HEK293 (cell line): ENCODE results near the gene ERCC6.
A peak's percentile ranks its signal among the peaks of the same experiment; 100 is the strongest.

ENCODE experiments used
- CTCF ChIA-PET: fragments of 350-600 bp; formaldehyde crosslinking; extraction: SDS; loops from one replicate; lab custom pipeline; 2021; ENCODE audit warnings: antibody characterized with exemption; lab: Yijun Ruan, JAX
- POLR2A ChIA-PET: fragments of 300-600 bp; formaldehyde crosslinking; extraction: SDS; loops from one replicate; lab custom pipeline; 2020; ENCODE audit warnings: antibody characterized with exemption, inconsistent platforms; lab: Yijun Ruan, JAX
- H3K27ac ChIP-seq: fragments of 200-500 bp; sonication (Bioruptor generic); 2 replicates; pipeline ENCODE4 v1.5.1; 2014; ENCODE audit warnings: low read depth, low read length, control low read depth, inconsistent platforms; ENCODE audit errors: extremely low read depth
- H3K36me3 ChIP-seq, 2 experiments: fragments of 200-500 bp in 1 of 2; sonication (Bioruptor generic) in 1 of 2; 1 replicate in 1 of 2; 2 replicates in 1 of 2; pipeline ENCODE4 v1.5.1; 2014 to 2017; ENCODE audit warnings: inconsistent platforms in 2 of 2, low read length in 2 of 2; ENCODE audit not compliant: control insufficient read depth in 2 of 2, insufficient read depth in 1 of 2
- H3K4me1 ChIP-seq: fragments of 200-500 bp; sonication (Bioruptor generic); 2 replicates; pipeline ENCODE4 v1.5.1; 2014; ENCODE audit warnings: mild to moderate bottlenecking, low read length, inconsistent platforms; ENCODE audit not compliant: control insufficient read depth, insufficient read depth
- H3K4me3 ChIP-seq: 2 replicates; pipeline ENCODE4 v1.5.1; 2011; ENCODE audit warnings: low read depth, mild to moderate bottlenecking, control low read depth, low read length, moderate library complexity
- H3K9me3 ChIP-seq: fragments of 200-500 bp; sonication (Bioruptor generic); 2 replicates; pipeline ENCODE4 v1.5.1; 2014; ENCODE audit warnings: low read depth, low read length, inconsistent platforms; ENCODE audit not compliant: control insufficient read depth, insufficient read depth
- IKZF3 ChIP-seq: fragments of 450-650 bp; IDR thresholded peaks from 2 replicates; pipeline ENCODE4 v1.5.0; 2018; ENCODE audit warnings: missing biosample characterization, mild to moderate bottlenecking, missing genetic modification characterization, moderate library complexity
- KLF10 ChIP-seq: fragments of 450-650 bp; IDR thresholded peaks from 2 replicates; pipeline ENCODE4 v1.5.1; 2018; ENCODE audit warnings: missing biosample characterization, mild to moderate bottlenecking, missing genetic modification characterization
- KLF7 ChIP-seq: fragments of 450-650 bp; formaldehyde crosslinking; IDR thresholded peaks from 2 replicates; pipeline ENCODE4 v1.5.1; 2016; ENCODE audit warnings: missing biosample characterization, missing genetic modification characterization, borderline replicate concordance
- MEIS1 ChIP-seq: sonication (generic); formaldehyde crosslinking; IDR thresholded peaks from 2 replicates; pipeline ENCODE4 v1.8.1; 2022; ENCODE audit warnings: missing genetic modification reagents, mild to moderate bottlenecking, borderline replicate concordance
- SCRT2 ChIP-seq: fragments of 450-650 bp; formaldehyde crosslinking; IDR thresholded peaks from 2 replicates; pipeline ENCODE4 v1.5.1; 2016; ENCODE audit warnings: missing biosample characterization, missing genetic modification characterization
- ZNF157 ChIP-seq: fragments of 450-650 bp; formaldehyde crosslinking; IDR thresholded peaks from 2 replicates; pipeline ENCODE4 v1.5.1; 2016; ENCODE audit warnings: missing biosample characterization, missing genetic modification characterization
- ZNF211 ChIP-seq: fragments of 450-650 bp; formaldehyde crosslinking; IDR thresholded peaks from 2 replicates; pipeline ENCODE4 v1.5.1; 2016; ENCODE audit warnings: low read depth, missing biosample characterization, missing genetic modification characterization
- ZNF274 ChIP-seq, 2 experiments: fragments of 200-500 bp in 1 of 2; fragments of 450-650 bp in 1 of 2; sonication (Bioruptor generic) in 1 of 2; formaldehyde crosslinking in 1 of 2; IDR thresholded peaks; 2 replicates each; pipeline versions ENCODE4 v1.5.1 to v1.6.1; 2014 to 2016; ENCODE audit warnings: borderline replicate concordance in 1 of 2, inconsistent platforms in 1 of 2, low read length in 1 of 2, missing biosample characterization in 1 of 2, missing genetic modification characterization in 1 of 2
- ZNF404 ChIP-seq: fragments of 450-650 bp; formaldehyde crosslinking; IDR thresholded peaks from 2 replicates; pipeline ENCODE4 v1.5.1; 2017; ENCODE audit warnings: missing biosample characterization, missing genetic modification characterization
- ZNF416 ChIP-seq: fragments of 450-650 bp; formaldehyde crosslinking; IDR thresholded peaks from 2 replicates; pipeline ENCODE4 v1.5.1; 2016; ENCODE audit warnings: missing biosample characterization, missing genetic modification characterization
- ZNF560 ChIP-seq: fragments of 450-650 bp; formaldehyde crosslinking; IDR thresholded peaks from 2 replicates; pipeline ENCODE4 v1.5.1; 2017; ENCODE audit warnings: missing biosample characterization, missing genetic modification characterization, borderline replicate concordance
- ZNF600 ChIP-seq: fragments of 450-650 bp; formaldehyde crosslinking; IDR thresholded peaks from 2 replicates; pipeline ENCODE4 v1.5.1; 2016; ENCODE audit warnings: missing biosample characterization, missing genetic modification characterization
- ZNF654 ChIP-seq: fragments of 450-650 bp; formaldehyde crosslinking; IDR thresholded peaks from 2 replicates; pipeline ENCODE4 v1.5.1; 2016; ENCODE audit warnings: low read depth, missing biosample characterization, missing genetic modification characterization
- ZNF658 ChIP-seq: fragments of 450-650 bp; formaldehyde crosslinking; IDR thresholded peaks from 2 replicates; pipeline ENCODE4; 2016; ENCODE audit warnings: missing biosample characterization, missing genetic modification characterization
- ZNF768 ChIP-seq: fragments of 450-650 bp; formaldehyde crosslinking; IDR thresholded peaks from 2 replicates; pipeline ENCODE4 v1.5.1; 2018; ENCODE audit warnings: missing biosample characterization, mild to moderate bottlenecking, missing genetic modification characterization
- ZNF777 ChIP-seq: fragments of 450-650 bp; formaldehyde crosslinking; IDR thresholded peaks from 2 replicates; pipeline ENCODE4 v1.5.1; 2017; ENCODE audit warnings: missing biosample characterization, missing genetic modification characterization, borderline replicate concordance
- TF ChIP-seq, protein P1 (sequence below): fragments of 450-650 bp; IDR thresholded peaks from 2 replicates; pipeline ENCODE4 v1.5.1; 2018; ENCODE audit warnings: missing biosample characterization, missing genetic modification characterization
- TF ChIP-seq, protein P2 (sequence below): fragments of 450-650 bp; formaldehyde crosslinking; IDR thresholded peaks from 2 replicates; pipeline ENCODE4 v1.5.1; 2016; ENCODE audit warnings: missing biosample characterization, missing genetic modification characterization
- TF ChIP-seq, protein P3 (sequence below): fragments of 450-650 bp; formaldehyde crosslinking; IDR thresholded peaks from 2 replicates; pipeline ENCODE4 v1.5.1; 2016; ENCODE audit warnings: missing biosample characterization, missing genetic modification characterization, low read depth
- TF ChIP-seq, protein P4 (sequence below): fragments of 450-650 bp; formaldehyde crosslinking; IDR thresholded peaks from 2 replicates; pipeline ENCODE4; 2016; ENCODE audit warnings: missing biosample characterization, missing genetic modification characterization

ERCC6 gene

DNA sequence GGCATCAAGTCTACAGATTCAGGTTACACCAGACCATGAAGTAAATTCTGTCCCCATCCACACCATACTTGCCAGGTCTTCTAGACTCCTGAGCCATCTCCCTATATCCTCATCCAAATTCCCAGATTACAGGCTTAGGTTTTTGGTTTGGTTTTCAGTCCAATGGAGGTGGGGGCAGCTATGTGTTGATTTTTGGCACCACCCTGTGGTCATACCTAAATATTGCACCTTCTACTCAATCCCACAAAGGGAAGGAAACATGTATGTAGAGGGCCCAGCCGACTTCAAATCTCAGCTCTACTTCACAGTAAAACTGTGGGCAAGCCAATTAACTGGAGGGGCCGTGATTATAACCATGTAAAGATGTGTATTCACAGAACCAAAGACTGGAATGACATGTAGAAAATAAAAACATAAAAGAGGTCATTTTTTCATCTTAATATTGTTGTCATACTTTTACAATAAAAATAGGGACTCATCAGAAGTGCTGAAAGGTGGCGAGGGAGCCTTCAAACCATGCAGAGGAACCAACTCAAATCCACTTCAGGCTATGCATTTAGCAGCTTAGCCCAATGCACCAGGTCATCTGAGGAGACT, 19.8 kb downstream of the ERCC6 start:
- Histone ChIP-seq H3K36me3 (peaks cover 6 to 76% of the 10 kb centered on the region in 2 experiments; a peak in 2 of 3 replicates), H3K9me3 (no peaks in the 10 kb centered on the region), H3K4me1 (no peaks in the 10 kb centered on the region)
- POLR2A ChIA-PET, result no interaction called here
- CTCF ChIA-PET, result interaction anchor here (0.5 to 2.6 kb wide), 19 partner anchors 9 to 1204 kb away, joined by 3 to 31 read pairs (median 3); no protein-coding TSS in a partner anchor
- TF ChIP-seq ZNF654 (tag by site-specific recombination) (peak; percentile 79), KLF10 (tag by site-specific recombination) (0 out of 2 replicates have a peak, but pooled peaks have one; percentile 21), MEIS1 (CRISPR knock-in tag) (no peak), SCRT2 (tag by site-specific recombination) (0 out of 2 replicates have a peak, but pooled peaks have one; percentile 25), IKZF3 (tag by site-specific recombination) (peak; percentile 14; the same call in 1 of the 2 replicates)
- TF ChIP-seq, protein P1, sequence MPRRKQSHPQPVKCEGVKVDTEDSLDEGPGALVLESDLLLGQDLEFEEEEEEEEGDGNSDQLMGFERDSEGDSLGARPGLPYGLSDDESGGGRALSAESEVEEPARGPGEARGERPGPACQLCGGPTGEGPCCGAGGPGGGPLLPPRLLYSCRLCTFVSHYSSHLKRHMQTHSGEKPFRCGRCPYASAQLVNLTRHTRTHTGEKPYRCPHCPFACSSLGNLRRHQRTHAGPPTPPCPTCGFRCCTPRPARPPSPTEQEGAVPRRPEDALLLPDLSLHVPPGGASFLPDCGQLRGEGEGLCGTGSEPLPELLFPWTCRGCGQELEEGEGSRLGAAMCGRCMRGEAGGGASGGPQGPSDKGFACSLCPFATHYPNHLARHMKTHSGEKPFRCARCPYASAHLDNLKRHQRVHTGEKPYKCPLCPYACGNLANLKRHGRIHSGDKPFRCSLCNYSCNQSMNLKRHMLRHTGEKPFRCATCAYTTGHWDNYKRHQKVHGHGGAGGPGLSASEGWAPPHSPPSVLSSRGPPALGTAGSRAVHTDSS, result no peak
- TF ChIP-seq, all 188 proteins: peak for 4
- Histone ChIP-seq H3K27ac (no peak overlapping the region), H3K4me3 (no peak overlapping the region)

DNA sequence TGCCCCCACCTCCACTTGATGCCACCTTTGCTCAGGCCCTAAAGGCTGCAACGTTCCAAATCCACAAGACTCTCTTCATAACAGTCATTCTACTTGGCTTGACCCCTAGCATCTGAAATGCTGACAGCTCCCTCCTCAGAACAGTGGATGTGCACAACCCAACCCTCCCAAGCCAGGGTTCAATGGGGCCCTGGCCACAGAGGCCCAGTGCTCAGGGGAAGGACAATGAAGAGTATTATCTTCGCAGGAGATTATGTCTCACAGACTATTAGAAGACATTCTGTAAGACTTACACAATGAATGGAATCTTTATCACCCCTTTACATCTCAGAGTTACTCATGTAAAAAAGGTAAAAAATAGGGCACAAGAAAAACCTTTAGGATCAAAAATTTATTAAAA, 20.4 kb downstream of the ERCC6 start:
- ChIA-PET CTCF (interaction anchor here (0.6 to 2.6 kb wide), 11 partner anchors 16 to 861 kb away, joined by 3 to 31 read pairs (median 3); no protein-coding TSS in a partner anchor), POLR2A (no interaction called here)
- no peak overlapping the region for H3K27ac ChIP-seq
- no peaks in the 10 kb centered on the region for H3K9me3 ChIP-seq
- H3K4me3 ChIP-seq, result no peak overlapping the region
- no peak for TF ChIP-seq ZNF777 (tag by site-specific recombination)
- TF ChIP-seq ZNF560 (tag by site-specific recombination), result no peak
- TF ChIP-seq, protein P2, sequence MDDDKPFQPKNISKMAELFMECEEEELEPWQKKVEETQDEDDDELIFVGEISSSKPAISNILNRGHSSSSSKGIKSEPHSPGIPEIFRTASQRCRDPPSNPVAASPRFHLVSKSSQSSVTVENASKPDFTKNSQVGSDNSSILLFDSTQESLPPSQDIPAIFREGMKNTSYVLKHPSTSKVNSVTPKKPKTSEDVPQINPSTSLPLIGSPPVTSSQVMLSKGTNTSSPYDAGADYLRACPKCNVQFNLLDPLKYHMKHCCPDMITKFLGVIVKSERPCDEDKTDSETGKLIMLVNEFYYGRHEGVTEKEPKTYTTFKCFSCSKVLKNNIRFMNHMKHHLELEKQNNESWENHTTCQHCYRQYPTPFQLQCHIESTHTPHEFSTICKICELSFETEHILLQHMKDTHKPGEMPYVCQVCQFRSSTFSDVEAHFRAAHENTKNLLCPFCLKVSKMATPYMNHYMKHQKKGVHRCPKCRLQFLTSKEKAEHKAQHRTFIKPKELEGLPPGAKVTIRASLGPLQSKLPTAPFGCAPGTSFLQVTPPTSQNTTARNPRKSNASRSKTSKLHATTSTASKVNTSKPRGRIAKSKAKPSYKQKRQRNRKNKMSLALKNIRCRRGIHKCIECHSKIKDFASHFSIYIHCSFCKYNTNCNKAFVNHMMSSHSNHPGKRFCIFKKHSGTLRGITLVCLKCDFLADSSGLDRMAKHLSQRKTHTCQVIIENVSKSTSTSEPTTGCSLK (tag by site-specific recombination), result no peak
- TF ChIP-seq ZNF768 (tag by site-specific recombination), result no peak
- no peak for TF ChIP-seq ZNF211
- no peak for TF ChIP-seq ZNF416 (tag by site-specific recombination)
- TF ChIP-seq ZNF404, result no peak
- TF ChIP-seq, protein P3, sequence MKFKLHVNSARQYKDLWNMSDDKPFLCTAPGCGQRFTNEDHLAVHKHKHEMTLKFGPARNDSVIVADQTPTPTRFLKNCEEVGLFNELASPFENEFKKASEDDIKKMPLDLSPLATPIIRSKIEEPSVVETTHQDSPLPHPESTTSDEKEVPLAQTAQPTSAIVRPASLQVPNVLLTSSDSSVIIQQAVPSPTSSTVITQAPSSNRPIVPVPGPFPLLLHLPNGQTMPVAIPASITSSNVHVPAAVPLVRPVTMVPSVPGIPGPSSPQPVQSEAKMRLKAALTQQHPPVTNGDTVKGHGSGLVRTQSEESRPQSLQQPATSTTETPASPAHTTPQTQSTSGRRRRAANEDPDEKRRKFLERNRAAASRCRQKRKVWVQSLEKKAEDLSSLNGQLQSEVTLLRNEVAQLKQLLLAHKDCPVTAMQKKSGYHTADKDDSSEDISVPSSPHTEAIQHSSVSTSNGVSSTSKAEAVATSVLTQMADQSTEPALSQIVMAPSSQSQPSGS (tag by site-specific recombination), result no peak
- no peak for TF ChIP-seq ZNF658
- no peak for TF ChIP-seq ZNF274 (IDR thresholded peaks at IDR 0.05; ENCODE audit: low read length)
- TF ChIP-seq ZNF274 (tag by site-specific recombination; IDR thresholded peaks at IDR 0.05; ENCODE audit: borderline replicate concordance), result no peak
- TF ChIP-seq KLF7 (tag by site-specific recombination), result no peak
- TF ChIP-seq ZNF157, result no peak
- no peak for TF ChIP-seq ZNF600 (tag by site-specific recombination)
- TF ChIP-seq, protein P4, sequence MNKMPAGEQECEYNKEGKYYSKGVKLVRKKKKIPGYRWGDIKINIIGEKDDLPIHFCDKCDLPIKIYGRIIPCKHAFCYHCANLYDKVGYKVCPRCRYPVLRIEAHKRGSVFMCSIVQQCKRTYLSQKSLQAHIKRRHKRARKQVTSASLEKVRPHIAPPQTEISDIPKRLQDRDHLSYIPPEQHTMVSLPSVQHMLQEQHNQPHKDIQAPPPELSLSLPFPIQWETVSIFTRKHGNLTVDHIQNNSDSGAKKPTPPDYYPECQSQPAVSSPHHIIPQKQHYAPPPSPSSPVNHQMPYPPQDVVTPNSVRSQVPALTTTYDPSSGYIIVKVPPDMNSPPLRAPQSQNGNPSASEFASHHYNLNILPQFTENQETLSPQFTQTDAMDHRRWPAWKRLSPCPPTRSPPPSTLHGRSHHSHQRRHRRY, result no peak
- no peaks in the 10 kb centered on the region for H3K4me1 ChIP-seq
- H3K36me3 ChIP-seq, result peaks cover 6 to 71% of the 10 kb centered on the region in 2 experiments; a peak in 2 of 3 replicates
